GM12892 (cell line): ENCODE results near the gene DTNB. TPM values are rescaled to one million over a fixed set of nuclear protein-coding genes. Genes with fewer than 3 reads are reported as not detected.
"Not testable (repeated sequence)": the region's sequence is repeated elsewhere in the genome, so short reads cannot be mapped to it uniquely, and the experiment has no call there.

Source experiments
- DNase-seq: peaks from one replicate; pipeline ENCODE4 v3.0.0; 2011; ENCODE audit not compliant: insufficient read length
- FAIRE-seq: peaks from 2 replicates; lab custom pipeline; 2011; peaks lifted over from hg19 to GRCh38; lab: Jason Lieb, UNC
- POLR2A ChIP-seq: IDR thresholded peaks from 2 replicates; pipeline ENCODE4 v1.6.1; 2011; ENCODE audit warnings: low read depth, low read length, control low read depth
- POLR2AphosphoS5 ChIP-seq: IDR thresholded peaks from 2 replicates; pipeline ENCODE4 v1.6.1; 2011; ENCODE audit warnings: low read depth, low read length, control low read depth
- TAF1 ChIP-seq: IDR thresholded peaks from 2 replicates; pipeline ENCODE4 v1.6.1; 2011; ENCODE audit warnings: low read depth, mild to moderate bottlenecking, control low read depth, low read length, borderline replicate concordance
- polyA plus RNA-seq: library from polyadenylated mRNA; unstranded; fragments of >200 nt; gene quantifications from one replicate; pipeline ENCODE4 v1.2.1, GENCODE V29; 2012; ENCODE audit warnings: missing spikeins, inconsistent platforms; ENCODE audit not compliant: missing spikeins

Gene DTNB
- 56.9 TPM for polyA plus RNA-seq

- DNase-seq (peak; percentile 69), FAIRE-seq (peak; percentile 91)
- TF ChIP-seq TAF1: no peak
- peak; percentile 44; the same call in 1 of the 2 replicates for TF ChIP-seq POLR2A
- no peak for TF ChIP-seq POLR2AphosphoS5
Measured at GRCh38 chr2:25673300-25674076, at the start of gene DTNB. TSS of gene DTNB (minus strand) at chr2:25673577. CDS start at chr2:25652660, 20,917 bp downstream.

DNA sequence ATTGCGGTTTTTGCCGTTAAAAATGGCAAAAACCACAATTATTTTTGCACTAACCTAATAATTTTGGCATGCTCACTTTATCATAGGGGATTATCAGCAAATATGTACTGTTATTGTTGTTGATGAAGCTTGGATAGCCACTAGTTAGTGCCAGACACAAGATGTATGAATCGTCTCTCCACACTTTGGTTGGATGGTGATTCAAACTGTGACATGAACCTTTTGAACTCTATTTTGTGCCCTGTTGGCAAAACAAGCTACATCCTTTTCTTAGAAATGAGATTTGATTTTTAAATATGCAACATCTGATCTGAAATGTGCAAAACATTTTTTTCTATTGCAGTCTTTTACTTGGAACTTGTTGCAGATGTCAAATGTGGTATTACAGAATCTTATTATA is 48.8 kb upstream of the DTNB start:
- FAIRE-seq (no peak), DNase-seq (no peak)
- no peak for TF ChIP-seq POLR2A
- TF ChIP-seq TAF1: no peak
- TF ChIP-seq POLR2AphosphoS5: no peak

DNA sequence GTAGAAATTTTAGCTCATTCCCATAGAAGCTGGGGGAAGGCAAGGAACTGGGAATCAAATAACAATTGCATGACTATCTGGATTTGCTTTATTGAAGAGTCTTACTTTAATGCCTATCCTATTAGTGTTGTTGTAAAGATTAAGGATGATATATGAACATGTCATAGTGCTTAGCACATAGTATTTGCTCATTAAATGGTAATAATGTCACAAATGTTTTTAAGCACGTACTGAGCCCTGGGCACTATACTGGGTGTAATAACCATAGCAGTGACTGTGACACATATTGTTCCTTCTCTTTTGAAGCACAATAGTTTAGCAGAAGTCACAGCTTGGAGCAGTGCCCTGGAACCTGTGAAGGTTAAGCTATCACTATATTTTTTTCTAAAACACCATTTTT is 47.2 kb upstream of the DTNB start:
- no peak for TF ChIP-seq POLR2A
- no peak for TF ChIP-seq TAF1
- TF ChIP-seq POLR2AphosphoS5: no peak
- FAIRE-seq (no peak), DNase-seq (no peak)

DNA sequence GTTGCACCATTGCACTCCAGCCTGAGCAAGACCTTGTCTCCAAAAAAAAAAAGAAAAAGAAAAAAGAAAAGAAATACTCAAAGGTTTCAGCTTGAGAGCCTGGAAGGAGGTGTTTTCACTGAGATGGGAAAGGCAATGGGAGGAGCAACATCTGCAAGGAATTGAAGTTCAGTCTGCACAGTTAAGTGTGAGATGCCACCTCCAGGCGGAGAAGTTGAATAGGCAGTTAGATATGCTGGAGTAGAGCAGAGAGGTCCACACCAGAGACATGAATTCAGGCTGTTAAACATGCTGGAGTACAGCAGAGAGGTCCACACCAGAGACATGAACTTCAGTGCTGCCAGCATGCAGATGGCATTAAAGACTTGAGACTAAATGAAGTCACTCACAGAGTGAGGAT is 41.4 kb upstream of the DTNB start:
- DNase-seq (no peak), FAIRE-seq (no peak)
- TF ChIP-seq POLR2AphosphoS5 (no peak), TAF1 (no peak), POLR2A (no peak)

DNA sequence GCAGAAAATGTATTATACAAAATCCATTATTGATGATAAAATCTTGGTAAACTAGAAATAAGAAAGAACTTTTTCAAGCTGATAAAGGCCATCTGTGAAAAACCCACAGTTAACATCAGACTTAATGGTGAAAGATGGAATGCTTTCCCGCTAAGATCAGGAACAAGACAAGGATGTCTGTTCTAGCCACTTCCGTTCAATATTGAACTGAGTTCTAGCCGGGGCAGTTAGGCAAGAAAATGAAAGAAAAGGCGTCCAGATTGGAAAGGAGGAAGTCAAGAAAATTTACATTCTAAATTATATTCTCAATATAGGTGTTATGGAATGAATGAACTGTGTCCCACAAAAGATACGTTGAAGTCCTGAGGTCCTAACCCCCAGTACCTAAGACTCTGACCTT is 39.1 kb upstream of the DTNB start:
- TF ChIP-seq POLR2AphosphoS5 (no peak), POLR2A (no peak), TAF1 (no peak)
- FAIRE-seq (no peak), DNase-seq (no peak)

GRCh38 chr2:25711675-25712354 is 38.4 kb upstream of the DTNB start:
- no peak for FAIRE-seq
- no peak for DNase-seq
- no peak for TF ChIP-seq POLR2AphosphoS5
- no peak for TF ChIP-seq TAF1
- no peak for TF ChIP-seq POLR2A

- no peak for TF ChIP-seq POLR2A
- DNase-seq (no peak), FAIRE-seq (no peak)
Measured at GRCh38 chr2:25710750-25711149, 37.4 kb upstream of the DTNB start.

GRCh38 chr2:25709349-25709748 is 36.0 kb upstream of the DTNB start:
- no peak for TF ChIP-seq POLR2A
- no peak for TF ChIP-seq TAF1
- no peak for TF ChIP-seq POLR2AphosphoS5
- DNase-seq (no peak), FAIRE-seq (no peak)

- DNase-seq (no peak), FAIRE-seq (no peak)
- TF ChIP-seq TAF1: no peak
Measured at GRCh38 chr2:25707927-25708590, 34.7 kb upstream of the DTNB start.

GRCh38 chr2:25705575-25705974 is 32.2 kb upstream of the DTNB start:
- FAIRE-seq, DNase-seq: not testable (repeated sequence)

DNA sequence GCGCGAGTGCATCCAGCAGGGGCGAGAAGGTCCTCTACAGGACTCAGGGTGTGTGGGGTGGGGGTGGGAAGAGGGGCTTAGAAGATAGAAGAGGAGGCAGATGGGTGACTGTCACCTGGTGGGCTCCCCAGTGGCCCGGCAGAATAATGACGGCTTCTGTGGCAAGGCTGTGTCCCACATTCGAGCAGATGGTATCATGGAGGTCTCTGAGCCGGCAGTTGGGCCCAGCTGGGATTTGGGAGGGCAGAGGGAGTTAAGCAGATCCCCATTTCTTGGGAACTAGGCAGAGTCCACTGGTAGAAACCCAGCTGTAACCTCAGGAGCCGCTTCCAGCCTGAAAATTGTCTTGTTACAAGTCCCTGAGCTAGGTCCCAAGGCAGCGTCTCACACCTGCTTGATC is 28.4 kb upstream of the DTNB start:
- FAIRE-seq (no peak), DNase-seq (no peak)
- TF ChIP-seq POLR2AphosphoS5: no peak
- TF ChIP-seq TAF1: no peak
- no peak for TF ChIP-seq POLR2A

DNA sequence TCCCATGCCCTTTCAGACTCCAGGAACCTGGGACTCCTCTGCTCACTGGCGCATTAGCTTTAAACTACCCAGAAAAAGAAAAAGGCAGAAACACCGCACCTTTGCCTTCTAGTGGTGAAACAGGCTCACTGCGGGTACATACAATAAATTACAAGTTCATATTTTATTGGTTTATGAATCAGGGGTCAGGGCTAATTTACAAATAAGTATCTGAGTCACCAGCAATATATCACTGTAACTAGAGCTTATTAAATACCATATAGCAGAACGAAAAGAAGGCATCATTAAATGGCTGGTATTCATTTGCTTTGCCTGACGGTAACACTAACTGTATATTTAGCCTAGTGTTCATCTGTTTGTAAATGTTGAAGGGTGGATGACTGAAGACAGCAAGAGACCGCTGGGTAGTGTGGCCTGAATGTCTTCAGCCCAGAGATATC is 26.9 kb upstream of the DTNB start:
- no peak for TF ChIP-seq POLR2AphosphoS5
- TF ChIP-seq POLR2A: no peak
- TF ChIP-seq TAF1: no peak
- no peak for FAIRE-seq
- DNase-seq: no peak
